ENCODE measurements around the gene THOC1.

GRCh38 chr18:179499-179898 lies 88.3 kb downstream of the THOC1 start:
- TF ChIP-seq CTCF (IDR thresholded peaks at IDR 0.05) (no peak), POLR2A (IDR thresholded peaks at IDR 0.05) (no peak)

Data from adrenal gland (tissue), 5 donors.